SK-N-SH (cell line): Measurements from ENCODE around the gene KMT2A. TPM values are rescaled to one million over a fixed set of nuclear protein-coding genes. Genes with fewer than 3 reads are reported as not detected.

ENCODE experiments used
- CTCF ChIA-PET: fragments of 300-600, 350-600 bp; formaldehyde crosslinking; extraction: SDS; loops from one replicate; lab custom pipeline; 2021; lab: Yijun Ruan, JAX
- POLR2A ChIA-PET: fragments of 350-600 bp; sonication (Branson Sonifier 250); formaldehyde crosslinking; extraction: SDS; loops from one replicate; lab custom pipeline; 2020; ENCODE audit warnings: antibody characterized with exemption, inconsistent platforms; lab: Yijun Ruan, JAX
- DNase-seq: peaks from one replicate; pipeline ENCODE4 v3.0.0; 2012
- H2AFZ ChIP-seq: fragments of 200-600 bp; sonication (generic); 2 replicates; pipeline ENCODE4 v1.8.1; 2016; ENCODE audit warnings: antibody characterized with exemption, mild to moderate bottlenecking, low read depth
- H3F3A ChIP-seq: fragments of 200-600 bp; sonication (generic); replicated peaks from 2 replicates; pipeline ENCODE3; 2016; ENCODE audit warnings: antibody characterized with exemption, mild to moderate bottlenecking; ENCODE audit not compliant: insufficient read depth
- H3K27ac ChIP-seq, 2 experiments: fragments of 200-500 bp in 1 of 2; fragments of 200-600 bp in 1 of 2; sonication (Bioruptor generic) in 1 of 2; sonication (generic), shearing (Covaris generic) in 1 of 2; 2 replicates each; pipeline versions ENCODE4 v1.5.1 to v1.6.1; 2014 to 2016; ENCODE audit warnings: low read depth in 2 of 2, inconsistent platforms in 1 of 2, low read length in 1 of 2, mild to moderate bottlenecking in 1 of 2, mixed read lengths in 1 of 2
- H3K27me3 ChIP-seq: fragments of 200-600 bp; sonication (generic), shearing (Covaris generic); 2 replicates; pipeline ENCODE4 v1.6.1; 2016; ENCODE audit warnings: mixed run types; ENCODE audit not compliant: insufficient read depth
- H3K36me3 ChIP-seq, 2 experiments: fragments of 200-500 bp in 1 of 2; fragments of 200-600 bp in 1 of 2; sonication (Bioruptor generic) in 1 of 2; sonication (generic) in 1 of 2; replicated peaks in 1 of 2; 2 replicates each; pipeline versions ENCODE3 to v1.5.1; 2014 to 2016; ENCODE audit warnings: low read length in 1 of 2, mild to moderate bottlenecking in 1 of 2; ENCODE audit not compliant: insufficient read depth in 2 of 2, control insufficient read depth in 1 of 2
- H3K4me1 ChIP-seq, 2 experiments: fragments of 200-500 bp in 1 of 2; fragments of 200-600 bp in 1 of 2; sonication (Bioruptor generic) in 1 of 2; sonication (generic), shearing (Covaris generic) in 1 of 2; 2 replicates each; pipeline versions ENCODE4 v1.5.1 to v1.6.1; 2014 to 2016; ENCODE audit warnings: low read depth in 1 of 2, low read length in 1 of 2, mixed run types in 1 of 2; ENCODE audit not compliant: insufficient read depth in 2 of 2, control insufficient read depth in 1 of 2
- H3K4me2 ChIP-seq: fragments of 200-600 bp; sonication (generic), shearing (Covaris generic); 2 replicates; pipeline ENCODE4 v1.6.1; 2017; ENCODE audit warnings: mixed run types
- H3K4me3 ChIP-seq, 2 experiments: fragments of 200-500 bp in 1 of 2; fragments of 200-600 bp in 1 of 2; sonication (Bioruptor generic) in 1 of 2; sonication (generic), shearing (Covaris generic) in 1 of 2; 2 replicates each; pipeline versions ENCODE4 v1.5.1 to v1.8.1; 2014 to 2016; ENCODE audit warnings: low read depth in 2 of 2, inconsistent platforms in 1 of 2, low read length in 1 of 2, mild to moderate bottlenecking in 1 of 2, mixed read lengths in 1 of 2, moderate library complexity in 1 of 2
- H3K79me2 ChIP-seq: fragments of 200-600 bp; sonication (generic); 2 replicates; pipeline ENCODE4 v1.8.1; 2017; ENCODE audit warnings: mild to moderate bottlenecking; ENCODE audit not compliant: insufficient read depth
- H3K9ac ChIP-seq: fragments of 200-600 bp; sonication (generic); 2 replicates; pipeline ENCODE4 v1.6.1; 2017; ENCODE audit warnings: mixed run types
- H3K9me2 ChIP-seq: fragments of 200-600 bp; sonication (generic); 2 replicates; pipeline ENCODE4 v1.6.1; 2017; ENCODE audit warnings: mixed run types
- H3K9me3 ChIP-seq: fragments of 200-600 bp; sonication (generic); 2 replicates; pipeline ENCODE4 v1.6.1; 2017; ENCODE audit warnings: mixed run types, mild to moderate bottlenecking, moderate library complexity
- H4K20me1 ChIP-seq: fragments of 200-600 bp; sonication (generic); 2 replicates; pipeline ENCODE4 v1.6.1; 2017; ENCODE audit warnings: mild to moderate bottlenecking, mixed run types; ENCODE audit not compliant: insufficient read depth
- CHD2 ChIP-seq: fragments of 150-350 bp; IDR thresholded peaks from 2 replicates; pipeline ENCODE4 v1.6.1; 2018; ENCODE audit warnings: low read length; ENCODE audit not compliant: partially characterized antibody
- ELF1 ChIP-seq: IDR thresholded peaks from 2 replicates; pipeline ENCODE4 v1.4.0; 2012
- EP300 ChIP-seq, 2 experiments: IDR thresholded peaks; 2 replicates each; pipeline versions ENCODE4 v1.4.0 to v1.6.1; 2012; ENCODE audit warnings: borderline replicate concordance in 1 of 2, low read depth in 1 of 2, low read length in 1 of 2
- EZH2phosphoT487 ChIP-seq: fragments of 200-600 bp; sonication (generic); IDR thresholded peaks from 2 replicates; pipeline ENCODE4 v1.6.1; 2017; ENCODE audit warnings: low read depth, mixed run types, mild to moderate bottlenecking, antibody characterized with exemption, moderate library complexity, borderline replicate concordance
- FOXM1 ChIP-seq: IDR thresholded peaks from 2 replicates; pipeline ENCODE4 v1.4.0; 2012; ENCODE audit warnings: low read depth, mild to moderate bottlenecking
- JUND ChIP-seq: IDR thresholded peaks from 2 replicates; pipeline ENCODE4 v1.4.0; 2012
- MEF2A ChIP-seq: IDR thresholded peaks from 2 replicates; pipeline ENCODE4 v1.4.0; 2012; ENCODE audit warnings: low read depth, borderline replicate concordance
- MXI1 ChIP-seq: IDR thresholded peaks from 2 replicates; pipeline ENCODE4 v1.6.1; 2012; ENCODE audit warnings: mild to moderate bottlenecking, low read depth, low read length, improper control_type of control experiment
- NFIC ChIP-seq: IDR thresholded peaks from 2 replicates; pipeline ENCODE4 v1.4.0; 2012; ENCODE audit warnings: borderline replicate concordance
- RAD21 ChIP-seq: IDR thresholded peaks from 2 replicates; pipeline ENCODE4 v1.6.1; 2012; ENCODE audit warnings: mild to moderate bottlenecking, low read length
- RFX5 ChIP-seq: IDR thresholded peaks from 2 replicates; pipeline ENCODE4 v1.6.1; 2012; ENCODE audit warnings: mild to moderate bottlenecking, improper control_type of control experiment, low read length
- RXRA ChIP-seq: IDR thresholded peaks from 2 replicates; pipeline ENCODE4 v1.4.0; 2012; ENCODE audit warnings: low read depth, mild to moderate bottlenecking, borderline replicate concordance
- TAF1 ChIP-seq: IDR thresholded peaks from 2 replicates; pipeline ENCODE4 v1.6.1; 2012; ENCODE audit warnings: low read depth, mild to moderate bottlenecking, low read length, moderate library complexity, borderline replicate concordance
- TCF12 ChIP-seq: IDR thresholded peaks from 2 replicates; pipeline ENCODE4 v1.4.0; 2012
- WGBS: methylation state at CpG from one replicate; pipeline ENCODE4 v1.1.6; 2017; ENCODE audit warnings: low lambda C conversion rate; 5-methylcytosine and 5-hydroxymethylcytosine counted together
- polyA plus RNA-seq, 3 experiments: library from polyadenylated mRNA; depleted of rRNA; stranded (reverse); fragments of >200 nt; gene quantifications; 2 replicates each; pipeline ENCODE4 v1.2.3, GENCODE V29; 2012
- TF ChIP-seq, protein P1 (sequence below): fragments of 150-350 bp; IDR thresholded peaks from 2 replicates; pipeline ENCODE4 v1.6.1; 2016; ENCODE audit warnings: mild to moderate bottlenecking, low read depth, low read length
- TF ChIP-seq, protein P2 (sequence below): IDR thresholded peaks from 2 replicates; pipeline ENCODE4 v1.4.0; 2012; ENCODE audit warnings: low read depth
- TF ChIP-seq, protein P3 (sequence below): IDR thresholded peaks from 2 replicates; pipeline ENCODE4; 2012
- TF ChIP-seq, protein P4 (sequence below): fragments of 200-600 bp; sonication (generic); IDR thresholded peaks from 2 replicates; pipeline ENCODE4 v1.6.1; 2017; ENCODE audit warnings: antibody characterized with exemption, mild to moderate bottlenecking, moderate library complexity
- TF ChIP-seq, protein P5 (sequence below): IDR thresholded peaks from 2 replicates; pipeline ENCODE4 v1.6.1; 2012; ENCODE audit warnings: mild to moderate bottlenecking, low read depth, low read length, moderate library complexity

Gene KMT2A
- polyA plus RNA-seq, 1 of the 3 experiments (the other 2 are of a cell fraction) = 15.7 TPM

- Histone ChIP-seq H2AFZ (no peak overlapping the region), H3K9ac (no peak overlapping the region), H3K27me3 (no peaks in the 10 kb centered on the region), H3K27ac (no peak overlapping the region), H3K4me3 (no peak overlapping the region), H3K36me3 (peaks cover 0 to 7% of the 10 kb centered on the region in 2 experiments), H3K9me3 (no peaks in the 10 kb centered on the region), H4K20me1 (no peaks in the 10 kb centered on the region), H3K79me2 (peaks cover 7% of the 10 kb centered on the region; the same call in 1 of the 2 replicates), H3F3A (peaks cover 24% of the 10 kb centered on the region), H3K9me2 (no peaks in the 10 kb centered on the region), H3K4me2 (no peak overlapping the region), H3K4me1 (peaks cover 8 to 13% of the 10 kb centered on the region in 2 experiments; a peak in 3 of 4 replicates)
- TF ChIP-seq FOXM1 = no peak
- TF ChIP-seq CHD2 = no peak
- TF ChIP-seq, protein P1, sequence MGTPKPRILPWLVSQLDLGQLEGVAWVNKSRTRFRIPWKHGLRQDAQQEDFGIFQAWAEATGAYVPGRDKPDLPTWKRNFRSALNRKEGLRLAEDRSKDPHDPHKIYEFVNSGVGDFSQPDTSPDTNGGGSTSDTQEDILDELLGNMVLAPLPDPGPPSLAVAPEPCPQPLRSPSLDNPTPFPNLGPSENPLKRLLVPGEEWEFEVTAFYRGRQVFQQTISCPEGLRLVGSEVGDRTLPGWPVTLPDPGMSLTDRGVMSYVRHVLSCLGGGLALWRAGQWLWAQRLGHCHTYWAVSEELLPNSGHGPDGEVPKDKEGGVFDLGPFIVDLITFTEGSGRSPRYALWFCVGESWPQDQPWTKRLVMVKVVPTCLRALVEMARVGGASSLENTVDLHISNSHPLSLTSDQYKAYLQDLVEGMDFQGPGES = no peak
- TF ChIP-seq RXRA = no peak
- TF ChIP-seq, protein P2, sequence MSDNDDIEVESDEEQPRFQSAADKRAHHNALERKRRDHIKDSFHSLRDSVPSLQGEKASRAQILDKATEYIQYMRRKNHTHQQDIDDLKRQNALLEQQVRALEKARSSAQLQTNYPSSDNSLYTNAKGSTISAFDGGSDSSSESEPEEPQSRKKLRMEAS = no peak
- no peak for TF ChIP-seq TAF1
- TF ChIP-seq RFX5 = no peak
- no peak for TF ChIP-seq NFIC
- ChIA-PET POLR2A (no interaction called here), CTCF (no interaction called here)
- no peak for DNase-seq
- 95% methylated on average over 5 of the region's 5 CpGs for WGBS
These were observed 17.5 kb upstream of the KMT2A start for GRCh38 chr11:118418766-118419165.

GRCh38 chr11:118427707-118428106 lies 8.6 kb upstream of the KMT2A start:
- no peaks in the 10 kb centered on the region for H4K20me1 ChIP-seq
- no peaks in the 10 kb centered on the region for H3K36me3 ChIP-seq
- TF ChIP-seq, protein P3, sequence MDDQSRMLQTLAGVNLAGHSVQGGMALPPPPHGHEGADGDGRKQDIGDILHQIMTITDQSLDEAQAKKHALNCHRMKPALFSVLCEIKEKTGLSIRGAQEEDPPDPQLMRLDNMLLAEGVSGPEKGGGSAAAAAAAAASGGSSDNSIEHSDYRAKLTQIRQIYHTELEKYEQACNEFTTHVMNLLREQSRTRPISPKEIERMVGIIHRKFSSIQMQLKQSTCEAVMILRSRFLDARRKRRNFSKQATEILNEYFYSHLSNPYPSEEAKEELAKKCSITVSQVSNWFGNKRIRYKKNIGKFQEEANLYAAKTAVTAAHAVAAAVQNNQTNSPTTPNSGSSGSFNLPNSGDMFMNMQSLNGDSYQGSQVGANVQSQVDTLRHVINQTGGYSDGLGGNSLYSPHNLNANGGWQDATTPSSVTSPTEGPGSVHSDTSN = no peak
- TF ChIP-seq, protein P4, sequence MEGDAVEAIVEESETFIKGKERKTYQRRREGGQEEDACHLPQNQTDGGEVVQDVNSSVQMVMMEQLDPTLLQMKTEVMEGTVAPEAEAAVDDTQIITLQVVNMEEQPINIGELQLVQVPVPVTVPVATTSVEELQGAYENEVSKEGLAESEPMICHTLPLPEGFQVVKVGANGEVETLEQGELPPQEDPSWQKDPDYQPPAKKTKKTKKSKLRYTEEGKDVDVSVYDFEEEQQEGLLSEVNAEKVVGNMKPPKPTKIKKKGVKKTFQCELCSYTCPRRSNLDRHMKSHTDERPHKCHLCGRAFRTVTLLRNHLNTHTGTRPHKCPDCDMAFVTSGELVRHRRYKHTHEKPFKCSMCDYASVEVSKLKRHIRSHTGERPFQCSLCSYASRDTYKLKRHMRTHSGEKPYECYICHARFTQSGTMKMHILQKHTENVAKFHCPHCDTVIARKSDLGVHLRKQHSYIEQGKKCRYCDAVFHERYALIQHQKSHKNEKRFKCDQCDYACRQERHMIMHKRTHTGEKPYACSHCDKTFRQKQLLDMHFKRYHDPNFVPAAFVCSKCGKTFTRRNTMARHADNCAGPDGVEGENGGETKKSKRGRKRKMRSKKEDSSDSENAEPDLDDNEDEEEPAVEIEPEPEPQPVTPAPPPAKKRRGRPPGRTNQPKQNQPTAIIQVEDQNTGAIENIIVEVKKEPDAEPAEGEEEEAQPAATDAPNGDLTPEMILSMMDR = no peak
- TF ChIP-seq NFIC (no peak), RAD21 (no peak), FOXM1 (no peak), ELF1 (no peak), TCF12 (peak; percentile 56), MXI1 (no peak), JUND (no peak), MEF2A (no peak), EZH2phosphoT487 (no peak), EP300 (IDR thresholded peaks at IDR 0.05; ENCODE audit: borderline replicate concordance in 1 of 2, low read depth in 1 of 2, low read length in 1 of 2) (no peak)
- TF ChIP-seq, protein P5, sequence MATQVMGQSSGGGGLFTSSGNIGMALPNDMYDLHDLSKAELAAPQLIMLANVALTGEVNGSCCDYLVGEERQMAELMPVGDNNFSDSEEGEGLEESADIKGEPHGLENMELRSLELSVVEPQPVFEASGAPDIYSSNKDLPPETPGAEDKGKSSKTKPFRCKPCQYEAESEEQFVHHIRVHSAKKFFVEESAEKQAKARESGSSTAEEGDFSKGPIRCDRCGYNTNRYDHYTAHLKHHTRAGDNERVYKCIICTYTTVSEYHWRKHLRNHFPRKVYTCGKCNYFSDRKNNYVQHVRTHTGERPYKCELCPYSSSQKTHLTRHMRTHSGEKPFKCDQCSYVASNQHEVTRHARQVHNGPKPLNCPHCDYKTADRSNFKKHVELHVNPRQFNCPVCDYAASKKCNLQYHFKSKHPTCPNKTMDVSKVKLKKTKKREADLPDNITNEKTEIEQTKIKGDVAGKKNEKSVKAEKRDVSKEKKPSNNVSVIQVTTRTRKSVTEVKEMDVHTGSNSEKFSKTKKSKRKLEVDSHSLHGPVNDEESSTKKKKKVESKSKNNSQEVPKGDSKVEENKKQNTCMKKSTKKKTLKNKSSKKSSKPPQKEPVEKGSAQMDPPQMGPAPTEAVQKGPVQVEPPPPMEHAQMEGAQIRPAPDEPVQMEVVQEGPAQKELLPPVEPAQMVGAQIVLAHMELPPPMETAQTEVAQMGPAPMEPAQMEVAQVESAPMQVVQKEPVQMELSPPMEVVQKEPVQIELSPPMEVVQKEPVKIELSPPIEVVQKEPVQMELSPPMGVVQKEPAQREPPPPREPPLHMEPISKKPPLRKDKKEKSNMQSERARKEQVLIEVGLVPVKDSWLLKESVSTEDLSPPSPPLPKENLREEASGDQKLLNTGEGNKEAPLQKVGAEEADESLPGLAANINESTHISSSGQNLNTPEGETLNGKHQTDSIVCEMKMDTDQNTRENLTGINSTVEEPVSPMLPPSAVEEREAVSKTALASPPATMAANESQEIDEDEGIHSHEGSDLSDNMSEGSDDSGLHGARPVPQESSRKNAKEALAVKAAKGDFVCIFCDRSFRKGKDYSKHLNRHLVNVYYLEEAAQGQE = peak; percentile 65; the same call in 1 of the 2 replicates
- TF ChIP-seq, all 33 proteins: peak for 2
- ChIA-PET CTCF (interaction anchor here (1.6 kb wide), 1 partner anchor 9 kb away, joined by 4 read pairs; the partner anchor contains the start of gene KMT2A), POLR2A (no interaction called here)
- Histone ChIP-seq H3K9me2 (no peaks in the 10 kb centered on the region), H3K4me1 (no peaks in the 10 kb centered on the region), H3K9me3 (no peaks in the 10 kb centered on the region), H3K9ac (no peak overlapping the region), H3K27ac (no peak overlapping the region), H3K27me3 (no peaks in the 10 kb centered on the region), H3K4me2 (no peak overlapping the region), H3F3A (no peaks in the 10 kb centered on the region), H3K79me2 (no peaks in the 10 kb centered on the region), H3K4me3 (no peak overlapping the region), H2AFZ (no peak overlapping the region)
- DNase-seq = no peak
- WGBS = 6% methylated on average over 1 of the region's 1 CpG
